GM19452 (cell line): Measurements from ENCODE around the gene ANTKMT.

Experiments used
- ATAC-seq: cut with Tn5 transposase; IDR thresholded peaks from one replicate; pipeline ENCODE4 v1.9.1; 2021; ENCODE audit not compliant: unreplicated experiment

ANTKMT gene

GRCh38 chr16:763369-764183 lies 42.6 kb downstream of the ANTKMT start:
- ATAC-seq = no peak

GRCh38 chr16:764184-764750 lies 43.3 kb downstream of the ANTKMT start:
- ATAC-seq = no peak

- ATAC-seq = no peak
These were observed 44.0 kb downstream of the ANTKMT start for GRCh38 chr16:764848-765487.

GRCh38 chr16:765488-765865 lies 44.5 kb downstream of the ANTKMT start:
- ATAC-seq = no peak

- no peak for ATAC-seq
These were observed 45.3 kb downstream of the ANTKMT start for GRCh38 chr16:766008-766819.

GRCh38 chr16:766820-767640 lies 46.1 kb downstream of the ANTKMT start:
- ATAC-seq = no peak

GRCh38 chr16:767743-768235 lies 46.8 kb downstream of the ANTKMT start:
- no peak for ATAC-seq

- no peak for ATAC-seq
These were observed 47.5 kb downstream of the ANTKMT start for GRCh38 chr16:768428-768827.

- ATAC-seq = no peak
These were observed 48.3 kb downstream of the ANTKMT start for GRCh38 chr16:769184-769784.

- ATAC-seq = no peak
These were observed 49.0 kb downstream of the ANTKMT start for GRCh38 chr16:769934-770333.

- ATAC-seq = no peak
These were observed 49.5 kb downstream of the ANTKMT start for GRCh38 chr16:770411-770810.
